ENCODE measurements around the gene ACOX1. TPM values are rescaled to one million over a fixed set of nuclear protein-coding genes. Genes with fewer than 3 reads are reported as not detected.

ACOX1 gene
- total and polyA plus RNA-seq, 2 of the 13 experiments (the other 11 are each of a cell fraction or from before 2014, with no cell fraction given): 86.4 to 120 TPM

DNA sequence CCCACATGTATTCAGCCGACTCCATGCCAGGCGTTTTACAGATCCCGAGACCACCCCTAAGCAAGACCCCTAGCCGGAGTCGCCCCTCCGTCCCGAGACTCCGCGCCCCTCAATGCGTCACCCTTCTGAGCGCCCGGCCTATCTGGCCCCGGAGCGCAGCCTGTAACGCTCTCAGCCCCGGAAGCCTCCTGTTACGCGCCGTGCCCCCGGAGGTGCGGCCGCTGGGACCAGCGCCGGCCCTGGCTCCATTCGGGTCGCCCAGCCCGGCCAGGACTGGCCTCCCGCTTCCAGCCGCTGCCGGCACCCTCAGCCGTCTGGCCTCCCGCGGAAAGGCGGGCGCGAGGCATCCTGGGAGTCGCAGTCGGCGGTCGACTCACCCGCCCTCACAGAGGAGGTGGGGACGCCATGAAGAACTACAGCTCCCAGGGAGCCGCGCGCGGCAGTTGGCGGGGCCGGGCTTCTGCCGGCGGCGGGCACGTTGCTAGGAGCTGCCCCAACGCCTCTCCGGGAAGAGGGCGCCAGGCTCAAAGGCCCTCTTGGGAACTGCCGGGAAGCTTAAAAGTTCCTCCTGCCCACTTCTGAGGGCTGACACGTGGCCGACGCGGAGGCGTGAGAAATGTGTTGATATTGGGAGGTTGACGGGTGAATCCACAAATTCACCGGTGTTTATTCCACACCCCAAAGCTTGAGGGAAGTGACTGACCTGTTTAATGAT lies 38.1 kb downstream of the ACOX1 start, which contains the start of gene FBF1 (continued):
- TF ChIP-seq, protein P1, sequence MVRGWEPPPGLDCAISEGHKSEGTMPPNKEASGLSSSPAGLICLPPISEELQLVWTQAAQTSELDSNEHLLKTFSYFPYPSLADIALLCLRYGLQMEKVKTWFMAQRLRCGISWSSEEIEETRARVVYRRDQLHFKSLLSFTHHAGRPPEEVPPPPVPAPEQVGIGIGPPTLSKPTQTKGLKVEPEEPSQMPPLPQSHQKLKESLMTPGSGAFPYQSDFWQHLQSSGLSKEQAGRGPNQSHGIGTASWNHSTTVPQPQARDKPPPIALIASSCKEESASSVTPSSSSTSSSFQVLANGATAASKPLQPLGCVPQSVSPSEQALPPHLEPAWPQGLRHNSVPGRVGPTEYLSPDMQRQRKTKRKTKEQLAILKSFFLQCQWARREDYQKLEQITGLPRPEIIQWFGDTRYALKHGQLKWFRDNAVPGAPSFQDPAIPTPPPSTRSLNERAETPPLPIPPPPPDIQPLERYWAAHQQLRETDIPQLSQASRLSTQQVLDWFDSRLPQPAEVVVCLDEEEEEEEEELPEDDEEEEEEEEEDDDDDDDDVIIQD (CRISPR knock-in tag; IDR thresholded peaks at IDR 0.05; ENCODE audit: low read depth): peak; percentile 83; the same call in 1 of the 2 replicates
- TF ChIP-seq POLR2G (IDR thresholded peaks at IDR 0.05; ENCODE audit: low read depth, low read length): peak; percentile 98
- TF ChIP-seq ZEB1 (IDR thresholded peaks at IDR 0.05; ENCODE audit: insufficient replicate concordance, low read depth): no peak
- no peak for TF ChIP-seq ZNF780A (CRISPR knock-in tag; IDR thresholded peaks at IDR 0.05)
- peak; percentile 97 for TF ChIP-seq BORCS8-MEF2B (CRISPR knock-in tag; IDR thresholded peaks at IDR 0.05)
- no peak; the same call in none of the 2 replicates for TF ChIP-seq CEBPG (CRISPR knock-in tag; IDR thresholded peaks at IDR 0.05)
- TF ChIP-seq ZNF670 (CRISPR knock-in tag; IDR thresholded peaks at IDR 0.05; ENCODE audit: borderline replicate concordance): no peak
- TF ChIP-seq ZNF30 (CRISPR knock-in tag; IDR thresholded peaks at IDR 0.05): 0 out of 2 replicates have a peak, but pooled peaks have one; percentile 77
- TF ChIP-seq, protein P2, sequence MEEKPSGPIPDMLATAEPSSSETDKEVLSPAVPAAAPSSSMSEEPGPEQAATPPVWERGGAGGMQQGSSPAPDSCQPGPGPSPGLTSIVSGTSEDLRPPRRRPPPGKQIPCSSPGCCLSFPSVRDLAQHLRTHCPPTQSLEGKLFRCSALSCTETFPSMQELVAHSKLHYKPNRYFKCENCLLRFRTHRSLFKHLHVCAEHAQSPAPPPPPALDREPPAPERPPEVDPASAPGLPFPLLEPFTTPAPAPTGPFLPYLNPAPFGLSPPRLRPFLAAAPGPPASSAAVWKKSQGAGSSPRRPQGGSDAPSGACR (CRISPR knock-in tag; IDR thresholded peaks at IDR 0.05): peak; percentile 55; the same call in 1 of the 2 replicates
- peak; percentile 64; the same call in 1 of the 2 replicates for TF ChIP-seq ATAD3A (CRISPR knock-in tag; IDR thresholded peaks at IDR 0.05)
- TF ChIP-seq, protein P3, sequence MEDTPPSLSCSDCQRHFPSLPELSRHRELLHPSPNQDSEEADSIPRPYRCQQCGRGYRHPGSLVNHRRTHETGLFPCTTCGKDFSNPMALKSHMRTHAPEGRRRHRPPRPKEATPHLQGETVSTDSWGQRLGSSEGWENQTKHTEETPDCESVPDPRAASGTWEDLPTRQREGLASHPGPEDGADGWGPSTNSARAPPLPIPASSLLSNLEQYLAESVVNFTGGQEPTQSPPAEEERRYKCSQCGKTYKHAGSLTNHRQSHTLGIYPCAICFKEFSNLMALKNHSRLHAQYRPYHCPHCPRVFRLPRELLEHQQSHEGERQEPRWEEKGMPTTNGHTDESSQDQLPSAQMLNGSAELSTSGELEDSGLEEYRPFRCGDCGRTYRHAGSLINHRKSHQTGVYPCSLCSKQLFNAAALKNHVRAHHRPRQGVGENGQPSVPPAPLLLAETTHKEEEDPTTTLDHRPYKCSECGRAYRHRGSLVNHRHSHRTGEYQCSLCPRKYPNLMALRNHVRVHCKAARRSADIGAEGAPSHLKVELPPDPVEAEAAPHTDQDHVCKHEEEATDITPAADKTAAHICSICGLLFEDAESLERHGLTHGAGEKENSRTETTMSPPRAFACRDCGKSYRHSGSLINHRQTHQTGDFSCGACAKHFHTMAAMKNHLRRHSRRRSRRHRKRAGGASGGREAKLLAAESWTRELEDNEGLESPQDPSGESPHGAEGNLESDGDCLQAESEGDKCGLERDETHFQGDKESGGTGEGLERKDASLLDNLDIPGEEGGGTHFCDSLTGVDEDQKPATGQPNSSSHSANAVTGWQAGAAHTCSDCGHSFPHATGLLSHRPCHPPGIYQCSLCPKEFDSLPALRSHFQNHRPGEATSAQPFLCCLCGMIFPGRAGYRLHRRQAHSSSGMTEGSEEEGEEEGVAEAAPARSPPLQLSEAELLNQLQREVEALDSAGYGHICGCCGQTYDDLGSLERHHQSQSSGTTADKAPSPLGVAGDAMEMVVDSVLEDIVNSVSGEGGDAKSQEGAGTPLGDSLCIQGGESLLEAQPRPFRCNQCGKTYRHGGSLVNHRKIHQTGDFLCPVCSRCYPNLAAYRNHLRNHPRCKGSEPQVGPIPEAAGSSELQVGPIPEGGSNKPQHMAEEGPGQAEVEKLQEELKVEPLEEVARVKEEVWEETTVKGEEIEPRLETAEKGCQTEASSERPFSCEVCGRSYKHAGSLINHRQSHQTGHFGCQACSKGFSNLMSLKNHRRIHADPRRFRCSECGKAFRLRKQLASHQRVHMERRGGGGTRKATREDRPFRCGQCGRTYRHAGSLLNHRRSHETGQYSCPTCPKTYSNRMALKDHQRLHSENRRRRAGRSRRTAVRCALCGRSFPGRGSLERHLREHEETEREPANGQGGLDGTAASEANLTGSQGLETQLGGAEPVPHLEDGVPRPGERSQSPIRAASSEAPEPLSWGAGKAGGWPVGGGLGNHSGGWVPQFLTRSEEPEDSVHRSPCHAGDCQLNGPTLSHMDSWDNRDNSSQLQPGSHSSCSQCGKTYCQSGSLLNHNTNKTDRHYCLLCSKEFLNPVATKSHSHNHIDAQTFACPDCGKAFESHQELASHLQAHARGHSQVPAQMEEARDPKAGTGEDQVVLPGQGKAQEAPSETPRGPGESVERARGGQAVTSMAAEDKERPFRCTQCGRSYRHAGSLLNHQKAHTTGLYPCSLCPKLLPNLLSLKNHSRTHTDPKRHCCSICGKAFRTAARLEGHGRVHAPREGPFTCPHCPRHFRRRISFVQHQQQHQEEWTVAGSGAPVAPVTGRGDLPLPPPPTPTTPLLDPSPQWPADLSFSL (CRISPR knock-in tag; IDR thresholded peaks at IDR 0.05): 0 out of 2 replicates have a peak, but pooled peaks have one; percentile 32
- TF ChIP-seq ZFP36L1 (CRISPR knock-in tag; IDR thresholded peaks at IDR 0.05): peak; percentile 98
- peak; percentile 91 for TF ChIP-seq SIN3B (IDR thresholded peaks at IDR 0.05; ENCODE audit: low read length)
- TF ChIP-seq, protein P4, sequence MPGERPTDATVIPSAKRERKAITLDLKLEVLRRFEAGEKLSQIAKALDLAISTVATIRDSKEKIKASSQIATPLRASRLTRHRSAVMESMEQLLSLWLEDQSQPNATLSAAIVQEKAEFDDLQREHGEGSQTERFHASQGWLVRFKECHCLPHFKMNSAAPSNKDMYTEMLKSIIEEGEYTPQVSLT (CRISPR knock-in tag; IDR thresholded peaks at IDR 0.05; ENCODE audit: borderline replicate concordance, low read depth): no peak
- TF ChIP-seq GTF3A (CRISPR knock-in tag; conservative IDR thresholded peaks at IDR 0.05): peak; percentile 95; the same call in 1 of the 2 replicates
- peak; percentile 27 for TF ChIP-seq HNF4A (CRISPR knock-in tag; IDR thresholded peaks at IDR 0.05)
- TF ChIP-seq, protein P5, sequence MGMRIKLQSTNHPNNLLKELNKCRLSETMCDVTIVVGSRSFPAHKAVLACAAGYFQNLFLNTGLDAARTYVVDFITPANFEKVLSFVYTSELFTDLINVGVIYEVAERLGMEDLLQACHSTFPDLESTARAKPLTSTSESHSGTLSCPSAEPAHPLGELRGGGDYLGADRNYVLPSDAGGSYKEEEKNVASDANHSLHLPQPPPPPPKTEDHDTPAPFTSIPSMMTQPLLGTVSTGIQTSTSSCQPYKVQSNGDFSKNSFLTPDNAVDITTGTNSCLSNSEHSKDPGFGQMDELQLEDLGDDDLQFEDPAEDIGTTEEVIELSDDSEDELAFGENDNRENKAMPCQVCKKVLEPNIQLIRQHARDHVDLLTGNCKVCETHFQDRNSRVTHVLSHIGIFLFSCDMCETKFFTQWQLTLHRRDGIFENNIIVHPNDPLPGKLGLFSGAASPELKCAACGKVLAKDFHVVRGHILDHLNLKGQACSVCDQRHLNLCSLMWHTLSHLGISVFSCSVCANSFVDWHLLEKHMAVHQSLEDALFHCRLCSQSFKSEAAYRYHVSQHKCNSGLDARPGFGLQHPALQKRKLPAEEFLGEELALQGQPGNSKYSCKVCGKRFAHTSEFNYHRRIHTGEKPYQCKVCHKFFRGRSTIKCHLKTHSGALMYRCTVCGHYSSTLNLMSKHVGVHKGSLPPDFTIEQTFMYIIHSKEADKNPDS (CRISPR knock-in tag; IDR thresholded peaks at IDR 0.05): peak; percentile 85
- no peak for TF ChIP-seq ZNF841 (CRISPR knock-in tag; IDR thresholded peaks at IDR 0.05; ENCODE audit: borderline replicate concordance)
